NCI-H1417 (cell line): ENCODE results near the gene ANKRD18A.
A peak's percentile ranks its signal among the peaks of the same experiment; 100 is the strongest.

Source experiments
- DNase-seq, 3 experiments: peaks; one replicate each; lab custom pipeline; 2025; lab: John Stamatoyannopoulos, UW

ANKRD18A gene

DNA sequence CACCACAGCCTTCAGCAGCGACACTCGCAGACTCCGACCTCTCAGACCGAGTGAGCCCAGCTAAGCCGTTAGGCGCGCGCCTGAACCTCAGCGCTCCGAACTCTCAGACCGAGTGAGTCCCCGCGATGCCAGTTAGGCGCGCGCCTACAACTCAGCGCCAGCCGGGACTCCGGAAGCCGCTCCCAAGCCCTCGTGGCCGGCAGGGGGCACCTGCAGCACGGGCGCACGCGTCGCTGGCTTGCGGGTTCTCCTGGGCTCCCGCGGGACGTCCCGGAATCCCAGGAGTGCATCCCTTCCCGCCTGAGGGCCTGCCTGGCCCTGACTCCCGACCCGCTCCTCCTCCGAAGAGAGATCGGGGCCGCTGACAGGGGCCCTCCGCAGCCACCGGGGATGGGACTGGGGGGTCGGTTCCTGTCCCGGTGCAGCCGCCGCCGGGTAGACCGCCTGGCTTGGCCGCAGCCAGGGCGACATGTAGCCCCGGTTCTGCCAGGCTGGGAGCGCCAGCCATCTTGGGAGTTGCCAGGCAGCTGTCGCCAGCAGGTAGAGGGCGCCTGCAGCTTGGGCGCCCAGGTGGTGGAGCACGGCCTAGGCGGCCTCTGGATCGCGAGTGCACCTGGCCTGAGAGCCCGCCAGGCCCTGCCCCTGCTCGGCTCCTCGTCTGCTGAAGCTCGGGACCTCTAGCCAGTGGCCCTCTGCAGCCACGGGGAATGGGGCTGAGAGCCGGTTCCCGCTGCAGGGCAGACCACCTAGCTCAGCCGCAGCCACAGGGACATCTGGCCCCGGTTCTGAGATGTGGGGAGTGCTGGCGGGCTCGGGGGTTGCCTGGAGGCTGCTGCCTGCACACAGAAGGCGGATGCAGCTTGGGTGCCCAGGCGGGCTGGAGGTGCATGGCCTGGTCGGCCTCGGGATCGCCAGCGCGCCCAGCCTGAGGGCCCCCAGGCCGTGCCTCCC, at the start of gene ANKRD18A:
TSS of gene ANKRD18A (minus strand) at position 114 of the 951 bp plus-strand sequence. CDS start 311 bp downstream, outside the sequence.
- peak; percentile 82 to 88 (median 86) for DNase-seq

GRCh38 chr9:38668791-38669466, 48.5 kb upstream of the ANKRD18A start:
- no peak for DNase-seq

DNA sequence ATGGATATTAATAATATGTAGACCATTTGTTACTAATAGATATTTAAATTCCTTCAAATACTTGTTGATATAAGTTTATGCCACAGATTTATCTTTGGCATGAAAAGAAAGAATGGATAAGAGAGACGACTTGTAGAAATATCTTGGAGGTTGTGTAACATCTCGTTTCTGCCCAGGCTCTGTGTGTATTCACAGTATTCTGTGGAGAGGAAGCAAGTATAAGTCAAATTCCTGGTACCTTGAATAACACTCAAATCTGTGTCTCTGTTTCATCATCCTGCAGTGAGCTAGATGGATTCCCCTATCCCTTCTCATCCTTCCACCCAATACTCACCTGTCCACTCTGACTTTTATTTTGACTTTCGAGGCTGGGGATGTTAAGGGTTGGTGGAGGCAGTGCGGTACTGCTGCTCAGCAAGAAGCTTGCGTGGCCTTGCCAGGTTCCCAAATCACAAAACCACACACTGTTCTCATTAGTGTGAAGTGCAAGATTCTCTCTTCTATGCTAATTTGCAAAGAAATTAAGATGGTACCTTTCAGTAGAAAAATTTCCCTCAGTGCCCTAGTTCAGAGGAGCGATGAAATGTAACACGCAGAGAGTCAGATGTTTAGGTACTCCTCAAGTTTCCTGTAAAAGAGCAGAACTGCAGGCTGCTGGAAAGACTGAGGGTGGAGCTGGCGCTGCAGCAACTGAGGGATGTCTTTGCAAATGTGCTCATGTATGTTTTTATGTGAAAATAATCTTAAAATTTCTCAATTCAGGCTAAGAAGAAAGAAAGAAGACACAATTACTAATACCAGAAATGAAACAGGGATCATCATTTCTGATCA, 42.6 kb upstream of the ANKRD18A start:
- DNase-seq = no peak

- DNase-seq = no peak
These were observed 39.1 kb upstream of the ANKRD18A start for GRCh38 chr9:38659538-38659937.

- peak in 1 of 3 experiments; percentile 3 for DNase-seq
These were observed 36.5 kb upstream of the ANKRD18A start for GRCh38 chr9:38656896-38657295.

DNA sequence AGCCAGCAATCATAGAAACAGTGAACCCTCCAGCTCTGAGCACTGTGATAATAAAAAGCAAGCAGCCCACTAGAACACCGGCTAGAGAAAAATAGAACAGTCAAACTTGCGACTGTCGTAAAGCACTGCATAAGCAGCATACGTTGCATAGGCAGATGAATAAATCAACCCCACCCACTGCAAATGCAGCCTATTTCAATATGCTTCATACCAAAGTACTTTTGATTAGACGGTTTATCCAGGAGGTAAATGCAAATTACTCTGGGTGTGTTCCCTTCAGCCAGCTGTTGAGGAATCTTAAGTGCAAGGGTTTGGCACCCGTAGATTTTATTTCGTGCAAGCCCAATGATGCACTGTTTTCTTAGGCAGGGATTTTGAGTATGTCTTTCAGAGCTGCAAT, 32.1 kb upstream of the ANKRD18A start:
- peak in 1 of 3 experiments; percentile 20 for DNase-seq

- DNase-seq = no peak
These were observed 31.6 kb upstream of the ANKRD18A start for GRCh38 chr9:38652044-38652443.

GRCh38 chr9:38651400-38652042, 31.1 kb upstream of the ANKRD18A start:
- DNase-seq = no peak

DNA sequence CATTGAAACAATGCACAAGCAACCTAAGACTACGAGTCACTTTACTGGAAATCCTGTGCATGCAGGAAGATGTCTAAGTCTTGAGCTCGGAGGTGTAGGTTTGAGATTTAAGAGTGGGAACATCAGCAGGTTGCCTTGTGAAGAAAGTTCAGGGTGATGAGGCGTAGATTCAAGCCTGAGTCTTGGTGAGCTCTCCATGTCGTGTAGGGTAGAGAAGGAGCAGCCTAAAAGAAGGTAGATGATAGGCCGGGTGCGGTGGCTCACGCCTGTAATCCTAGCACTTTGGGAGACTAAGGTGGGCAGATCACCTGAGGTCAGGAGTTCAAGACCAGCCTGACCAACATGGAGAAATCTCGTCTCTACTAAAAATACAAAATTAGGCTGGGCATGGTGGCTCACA, 30.2 kb upstream of the ANKRD18A start:
- DNase-seq = no peak

- no peak for DNase-seq
These were observed 29.5 kb upstream of the ANKRD18A start for GRCh38 chr9:38649731-38650363.

- DNase-seq = no peak
These were observed 24.2 kb upstream of the ANKRD18A start for GRCh38 chr9:38644601-38645000.

DNA sequence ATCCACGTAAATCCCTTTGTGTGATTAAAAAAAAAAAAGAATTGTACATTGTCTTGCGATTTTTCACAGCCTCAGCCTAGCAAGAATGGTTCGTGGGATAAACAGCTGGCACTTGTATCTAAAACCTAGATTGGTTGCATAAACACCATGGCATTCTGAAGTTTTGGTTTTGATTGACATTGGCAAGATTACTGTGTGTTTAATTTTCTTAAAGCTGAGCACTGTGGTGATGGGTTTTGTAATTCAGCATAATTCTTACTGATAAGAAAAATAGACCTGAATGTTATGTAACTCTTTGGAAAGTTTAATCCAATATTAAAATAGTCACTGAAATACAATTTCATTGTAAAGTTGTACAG, 23.4 kb upstream of the ANKRD18A start:
- DNase-seq = no peak

DNA sequence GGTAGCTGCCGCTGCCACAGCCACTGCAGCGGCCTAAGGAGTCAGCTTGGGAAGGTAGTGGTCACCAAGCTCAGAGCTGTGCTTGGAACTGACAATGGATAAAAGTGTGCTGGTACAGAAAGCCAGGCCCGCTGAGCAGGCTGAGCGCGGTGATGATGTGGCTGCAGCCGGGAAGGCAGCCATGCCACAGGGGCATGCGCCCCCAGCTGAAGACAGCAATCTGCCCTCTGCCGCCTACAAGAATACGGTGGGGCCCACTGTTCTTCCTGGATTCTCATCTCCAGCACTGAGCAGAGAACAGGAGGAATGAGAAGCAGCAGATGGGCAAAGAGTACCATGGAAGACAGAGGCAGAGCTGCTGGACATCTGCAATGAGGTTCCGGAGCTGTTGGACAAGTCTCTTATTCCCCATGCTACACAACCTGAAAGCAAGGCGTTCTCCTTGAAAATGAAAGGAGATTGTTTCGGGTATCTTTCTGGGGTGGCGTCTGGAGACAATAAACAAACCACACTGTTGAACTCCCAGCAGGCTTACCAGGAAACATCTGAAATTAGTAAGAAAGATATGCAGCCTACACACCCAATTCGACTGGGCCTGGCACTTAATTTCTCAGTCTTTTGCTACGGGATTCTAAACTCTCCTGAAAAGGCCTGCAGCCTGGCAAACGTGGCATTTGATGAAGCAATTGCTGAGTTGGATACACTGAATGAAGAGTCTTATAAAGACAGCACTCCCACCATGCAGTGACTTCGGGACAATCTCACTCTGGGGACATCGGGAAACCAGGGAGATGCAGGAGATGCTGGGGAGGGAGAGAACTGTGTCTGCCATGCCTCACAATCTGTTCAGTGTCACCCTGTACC, 22.8 kb upstream of the ANKRD18A start:
- DNase-seq = no peak

DNA sequence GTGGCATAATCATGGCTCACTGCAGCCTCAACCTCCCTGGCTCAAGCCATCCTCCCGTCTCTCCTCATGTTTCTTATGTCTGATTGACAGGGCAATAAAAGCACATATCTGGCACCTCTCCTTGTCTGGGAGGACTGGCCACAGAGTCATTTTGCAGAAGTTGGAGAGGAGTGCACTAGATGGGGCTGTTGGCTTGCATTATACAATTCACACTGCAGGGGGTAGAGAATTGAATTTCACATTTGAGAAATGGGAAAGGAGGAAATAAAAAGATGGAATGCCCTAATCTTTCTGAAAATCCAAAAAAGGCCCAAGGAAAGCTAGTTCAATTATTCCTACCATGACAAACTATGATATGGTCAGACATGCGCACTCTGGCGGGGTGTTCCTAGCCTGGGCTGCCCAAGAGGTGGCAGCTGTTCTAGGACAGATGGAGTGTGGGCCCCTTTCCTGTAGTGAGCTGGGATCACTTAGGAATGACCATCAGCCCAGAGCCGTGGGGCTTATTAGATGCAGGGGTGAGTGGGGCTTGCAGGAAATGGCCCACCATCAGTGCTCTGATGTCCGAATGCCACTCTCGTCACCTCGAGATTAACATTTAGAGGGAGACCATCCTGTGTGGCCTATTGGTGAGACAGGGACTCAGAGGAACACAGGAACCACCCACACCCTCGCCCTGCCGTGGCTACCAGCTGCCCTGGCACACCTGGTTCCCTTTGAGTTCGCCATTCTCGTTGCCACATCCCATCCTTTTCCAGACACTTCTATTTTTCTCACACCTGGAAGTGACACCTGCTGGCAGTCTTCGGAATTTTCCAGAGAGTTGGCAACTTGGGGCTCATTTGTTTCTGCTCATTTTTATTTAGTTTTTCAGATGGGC, 21.8 kb upstream of the ANKRD18A start:
- peak; percentile 17 to 72 (median 52) for DNase-seq

- DNase-seq = no peak
These were observed 20.7 kb upstream of the ANKRD18A start for GRCh38 chr9:38641142-38641541.

- no peak for DNase-seq
These were observed 19.2 kb upstream of the ANKRD18A start for GRCh38 chr9:38639577-38639940.

DNA sequence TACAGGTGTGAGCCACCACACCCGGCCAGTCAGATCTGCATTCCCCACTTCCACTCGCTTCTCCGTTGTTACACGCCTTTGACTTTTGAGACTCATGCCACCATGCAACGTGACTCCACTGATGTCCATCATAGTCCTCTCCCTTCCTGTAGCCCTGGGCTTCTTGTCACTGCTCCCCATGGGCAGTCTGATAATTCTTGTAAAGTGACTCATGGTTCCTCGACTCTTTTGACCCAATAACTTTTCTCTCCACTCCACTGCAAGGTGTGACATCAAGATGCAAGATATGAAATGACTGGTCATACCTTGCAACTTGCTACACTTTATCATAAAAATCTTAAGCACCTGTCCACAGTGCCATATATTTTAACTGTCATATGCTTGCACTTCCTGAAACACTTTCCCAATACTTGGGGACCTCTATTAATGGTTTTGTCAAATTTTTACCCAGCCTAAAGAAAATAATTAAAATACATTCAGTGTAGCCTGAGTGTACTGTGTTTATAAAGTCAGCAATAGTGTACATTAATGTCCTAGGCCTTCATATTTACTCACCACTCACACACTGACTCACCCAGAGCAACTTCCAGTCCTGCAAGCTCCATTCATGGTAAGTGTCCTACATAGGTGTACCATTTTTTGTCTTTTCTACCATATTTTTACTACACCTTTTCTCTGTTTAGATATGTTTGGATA, 18.6 kb upstream of the ANKRD18A start:
- no peak for DNase-seq

DNA sequence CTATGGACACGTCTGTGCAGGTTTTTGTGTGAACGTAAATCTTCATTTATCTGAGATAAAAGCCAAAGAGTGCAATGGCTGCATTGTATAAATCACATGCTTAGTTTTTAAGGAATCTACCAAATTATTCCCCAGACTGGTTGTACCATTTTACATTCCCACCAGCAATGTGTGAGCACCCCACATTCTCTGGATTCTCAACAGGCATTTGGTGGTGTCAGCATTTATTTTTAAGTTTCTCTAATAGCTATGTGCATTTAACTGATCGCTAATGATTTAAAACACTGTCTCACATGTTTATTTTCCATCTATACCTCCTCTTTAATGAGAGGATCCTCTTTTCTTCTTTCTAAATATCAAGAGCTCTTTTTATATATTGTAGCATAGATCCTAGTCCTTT, 13.9 kb upstream of the ANKRD18A start:
- DNase-seq = no peak

DNA sequence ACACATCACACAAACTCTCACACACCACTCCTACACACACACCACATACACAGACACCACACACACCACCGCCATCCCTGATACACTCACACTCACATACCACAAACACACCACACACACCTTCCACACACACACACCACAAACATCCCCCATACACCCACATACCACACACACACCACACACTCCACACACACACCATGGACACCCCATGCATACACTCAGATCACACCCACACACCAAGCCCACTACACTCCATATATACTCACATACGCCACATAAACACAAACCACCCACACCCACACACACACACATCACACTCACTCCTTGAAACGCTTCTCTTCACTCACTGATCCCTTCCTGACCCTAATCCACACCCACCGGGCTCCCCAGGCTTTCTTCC, 9.1 kb upstream of the ANKRD18A start:
- no peak for DNase-seq
